H1 (cell line): Measurements from ENCODE around the gene NUBP1. TPM values are rescaled to one million over a fixed set of nuclear protein-coding genes. Genes with fewer than 3 reads are reported as not detected.

Source experiments
- CHD2 ChIP-seq: IDR thresholded peaks from 2 replicates; pipeline ENCODE4 v1.6.1; 2012; ENCODE audit warnings: low read length, improper control_type of control experiment
- GABPA ChIP-seq: IDR thresholded peaks from 2 replicates; pipeline ENCODE4 v1.6.1; 2011; ENCODE audit warnings: mild to moderate bottlenecking, low read length, moderate library complexity, borderline replicate concordance; ENCODE audit not compliant: insufficient read depth
- KDM5A ChIP-seq: fragments of 200-600 bp; IDR thresholded peaks from 2 replicates; pipeline ENCODE4 v1.7.1; 2012; ENCODE audit warnings: mild to moderate bottlenecking, low read length, inconsistent platforms, mixed read lengths
- MAFK ChIP-seq: IDR thresholded peaks from 2 replicates; pipeline ENCODE4 v1.6.1; 2012; ENCODE audit warnings: low read depth, mild to moderate bottlenecking, improper control_type of control experiment, low read length
- RBBP5 ChIP-seq: IDR thresholded peaks from 2 replicates; pipeline ENCODE4 v1.7.1; 2012; ENCODE audit warnings: low read depth, mild to moderate bottlenecking, inconsistent platforms, low read length, moderate library complexity, borderline replicate concordance
- RNF2 ChIP-seq: fragments of 200-900, 300-1000 bp; sonication (generic); IDR thresholded peaks from 2 replicates; pipeline ENCODE4 v1.7.1; 2016; ENCODE audit warnings: borderline replicate concordance, low read depth, mild to moderate bottlenecking, antibody characterized with exemption, low read length; ENCODE audit not compliant: poor library complexity, severe bottlenecking; ENCODE audit errors: missing control alignments
- SAP30 ChIP-seq: fragments of 300-600 bp; sonication (generic); IDR thresholded peaks from 2 replicates; pipeline ENCODE4 v1.7.1; 2012; ENCODE audit warnings: low read length, moderate library complexity, mild to moderate bottlenecking, inconsistent platforms; ENCODE audit not compliant: insufficient read depth, insufficient replicate concordance
- SP1 ChIP-seq: IDR thresholded peaks from 2 replicates; pipeline ENCODE4 v1.6.1; 2011; ENCODE audit warnings: low read depth, low read length
- TCF12 ChIP-seq: IDR thresholded peaks from 2 replicates; pipeline ENCODE4 v1.6.1; 2011; ENCODE audit warnings: low read depth, mild to moderate bottlenecking, low read length
- YY1 ChIP-seq: IDR thresholded peaks from 2 replicates; pipeline ENCODE4 v1.6.1; 2011; ENCODE audit warnings: low read depth, mild to moderate bottlenecking, low read length
- polyA plus RNA-seq, 7 experiments: library from polyadenylated mRNA; depleted of rRNA in 3 of 7; stranded (reverse) in 5 of 7; unstranded in 2 of 7; fragments of >200 nt in 5 of 7; fragments of 200-250 nt in 2 of 7; gene quantifications; 1 replicate in 5 of 7; 2 replicates in 1 of 7; 4 replicates in 1 of 7; pipeline versions ENCODE4 v1.2.1 to v1.2.3, GENCODE V29; 2011 to 2013; ENCODE audit warnings: missing spikeins in 2 of 7, mixed read lengths in 2 of 7
- total RNA-seq: library from RNA; stranded (reverse); fragmentation: NEBNext Ultra II Directional; extraction: Animal tissue kit (Norgen Biotek cat#: 25700); gene quantifications from 2 replicates; pipeline ENCODE4 v1.2.1, GENCODE V29; 2021
- TF ChIP-seq, protein P1 (sequence below): fragments of 300-600 bp; sonication (generic); IDR thresholded peaks from 2 replicates; pipeline ENCODE4 v1.7.1; 2012; ENCODE audit warnings: low read length, moderate library complexity, mild to moderate bottlenecking, inconsistent platforms; ENCODE audit not compliant: insufficient replicate concordance

The NUBP1 gene
- total and polyA plus RNA-seq, 2 of the 8 experiments (the other 6 are each of a cell fraction or from before 2014, with no cell fraction given) = 28.2 to 32.2 TPM

DNA sequence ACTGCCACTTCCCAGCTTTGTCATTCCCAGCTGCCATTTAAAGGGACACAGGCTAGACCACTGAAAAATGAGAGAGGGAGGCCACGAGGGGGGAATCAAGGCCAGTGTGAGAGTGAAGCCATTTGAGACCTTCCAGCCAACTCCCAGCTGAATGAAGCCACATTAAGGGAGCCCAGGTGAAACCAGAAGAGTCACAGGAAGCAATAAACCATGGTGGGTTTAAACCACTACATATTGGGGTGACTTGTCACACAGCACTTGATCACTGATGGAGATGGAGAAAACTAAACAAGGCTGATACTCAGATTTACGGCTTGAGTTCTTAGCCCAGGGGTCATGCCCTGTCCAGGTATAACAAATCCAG lies 2.8 kb upstream of the NUBP1 start (continued):
- TF ChIP-seq, protein P1, sequence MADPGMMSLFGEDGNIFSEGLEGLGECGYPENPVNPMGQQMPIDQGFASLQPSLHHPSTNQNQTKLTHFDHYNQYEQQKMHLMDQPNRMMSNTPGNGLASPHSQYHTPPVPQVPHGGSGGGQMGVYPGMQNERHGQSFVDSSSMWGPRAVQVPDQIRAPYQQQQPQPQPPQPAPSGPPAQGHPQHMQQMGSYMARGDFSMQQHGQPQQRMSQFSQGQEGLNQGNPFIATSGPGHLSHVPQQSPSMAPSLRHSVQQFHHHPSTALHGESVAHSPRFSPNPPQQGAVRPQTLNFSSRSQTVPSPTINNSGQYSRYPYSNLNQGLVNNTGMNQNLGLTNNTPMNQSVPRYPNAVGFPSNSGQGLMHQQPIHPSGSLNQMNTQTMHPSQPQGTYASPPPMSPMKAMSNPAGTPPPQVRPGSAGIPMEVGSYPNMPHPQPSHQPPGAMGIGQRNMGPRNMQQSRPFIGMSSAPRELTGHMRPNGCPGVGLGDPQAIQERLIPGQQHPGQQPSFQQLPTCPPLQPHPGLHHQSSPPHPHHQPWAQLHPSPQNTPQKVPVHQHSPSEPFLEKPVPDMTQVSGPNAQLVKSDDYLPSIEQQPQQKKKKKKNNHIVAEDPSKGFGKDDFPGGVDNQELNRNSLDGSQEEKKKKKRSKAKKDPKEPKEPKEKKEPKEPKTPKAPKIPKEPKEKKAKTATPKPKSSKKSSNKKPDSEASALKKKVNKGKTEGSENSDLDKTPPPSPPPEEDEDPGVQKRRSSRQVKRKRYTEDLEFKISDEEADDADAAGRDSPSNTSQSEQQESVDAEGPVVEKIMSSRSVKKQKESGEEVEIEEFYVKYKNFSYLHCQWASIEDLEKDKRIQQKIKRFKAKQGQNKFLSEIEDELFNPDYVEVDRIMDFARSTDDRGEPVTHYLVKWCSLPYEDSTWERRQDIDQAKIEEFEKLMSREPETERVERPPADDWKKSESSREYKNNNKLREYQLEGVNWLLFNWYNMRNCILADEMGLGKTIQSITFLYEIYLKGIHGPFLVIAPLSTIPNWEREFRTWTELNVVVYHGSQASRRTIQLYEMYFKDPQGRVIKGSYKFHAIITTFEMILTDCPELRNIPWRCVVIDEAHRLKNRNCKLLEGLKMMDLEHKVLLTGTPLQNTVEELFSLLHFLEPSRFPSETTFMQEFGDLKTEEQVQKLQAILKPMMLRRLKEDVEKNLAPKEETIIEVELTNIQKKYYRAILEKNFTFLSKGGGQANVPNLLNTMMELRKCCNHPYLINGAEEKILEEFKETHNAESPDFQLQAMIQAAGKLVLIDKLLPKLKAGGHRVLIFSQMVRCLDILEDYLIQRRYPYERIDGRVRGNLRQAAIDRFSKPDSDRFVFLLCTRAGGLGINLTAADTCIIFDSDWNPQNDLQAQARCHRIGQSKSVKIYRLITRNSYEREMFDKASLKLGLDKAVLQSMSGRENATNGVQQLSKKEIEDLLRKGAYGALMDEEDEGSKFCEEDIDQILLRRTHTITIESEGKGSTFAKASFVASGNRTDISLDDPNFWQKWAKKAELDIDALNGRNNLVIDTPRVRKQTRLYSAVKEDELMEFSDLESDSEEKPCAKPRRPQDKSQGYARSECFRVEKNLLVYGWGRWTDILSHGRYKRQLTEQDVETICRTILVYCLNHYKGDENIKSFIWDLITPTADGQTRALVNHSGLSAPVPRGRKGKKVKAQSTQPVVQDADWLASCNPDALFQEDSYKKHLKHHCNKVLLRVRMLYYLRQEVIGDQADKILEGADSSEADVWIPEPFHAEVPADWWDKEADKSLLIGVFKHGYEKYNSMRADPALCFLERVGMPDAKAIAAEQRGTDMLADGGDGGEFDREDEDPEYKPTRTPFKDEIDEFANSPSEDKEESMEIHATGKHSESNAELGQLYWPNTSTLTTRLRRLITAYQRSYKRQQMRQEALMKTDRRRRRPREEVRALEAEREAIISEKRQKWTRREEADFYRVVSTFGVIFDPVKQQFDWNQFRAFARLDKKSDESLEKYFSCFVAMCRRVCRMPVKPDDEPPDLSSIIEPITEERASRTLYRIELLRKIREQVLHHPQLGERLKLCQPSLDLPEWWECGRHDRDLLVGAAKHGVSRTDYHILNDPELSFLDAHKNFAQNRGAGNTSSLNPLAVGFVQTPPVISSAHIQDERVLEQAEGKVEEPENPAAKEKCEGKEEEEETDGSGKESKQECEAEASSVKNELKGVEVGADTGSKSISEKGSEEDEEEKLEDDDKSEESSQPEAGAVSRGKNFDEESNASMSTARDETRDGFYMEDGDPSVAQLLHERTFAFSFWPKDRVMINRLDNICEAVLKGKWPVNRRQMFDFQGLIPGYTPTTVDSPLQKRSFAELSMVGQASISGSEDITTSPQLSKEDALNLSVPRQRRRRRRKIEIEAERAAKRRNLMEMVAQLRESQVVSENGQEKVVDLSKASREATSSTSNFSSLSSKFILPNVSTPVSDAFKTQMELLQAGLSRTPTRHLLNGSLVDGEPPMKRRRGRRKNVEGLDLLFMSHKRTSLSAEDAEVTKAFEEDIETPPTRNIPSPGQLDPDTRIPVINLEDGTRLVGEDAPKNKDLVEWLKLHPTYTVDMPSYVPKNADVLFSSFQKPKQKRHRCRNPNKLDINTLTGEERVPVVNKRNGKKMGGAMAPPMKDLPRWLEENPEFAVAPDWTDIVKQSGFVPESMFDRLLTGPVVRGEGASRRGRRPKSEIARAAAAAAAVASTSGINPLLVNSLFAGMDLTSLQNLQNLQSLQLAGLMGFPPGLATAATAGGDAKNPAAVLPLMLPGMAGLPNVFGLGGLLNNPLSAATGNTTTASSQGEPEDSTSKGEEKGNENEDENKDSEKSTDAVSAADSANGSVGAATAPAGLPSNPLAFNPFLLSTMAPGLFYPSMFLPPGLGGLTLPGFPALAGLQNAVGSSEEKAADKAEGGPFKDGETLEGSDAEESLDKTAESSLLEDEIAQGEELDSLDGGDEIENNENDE = no peak
- TF ChIP-seq SAP30 = no peak
- no peak for TF ChIP-seq MAFK
- TF ChIP-seq CHD2 = no peak
- no peak for TF ChIP-seq GABPA
- TF ChIP-seq KDM5A = no peak
- TF ChIP-seq YY1 = no peak
- no peak for TF ChIP-seq TCF12
- no peak for TF ChIP-seq RBBP5
- TF ChIP-seq SP1 = no peak
- TF ChIP-seq RNF2 = no peak
